ENCODE data around the gene SLCO3A1.

GRCh38 chr15:92196342-92196741, 342.8 kb downstream of the SLCO3A1 start:
- TF ChIP-seq CTCF (IDR thresholded peaks at IDR 0.05) (no peak), POLR2A (IDR thresholded peaks at IDR 0.05) (no peak)

Measured in adrenal gland (tissue), 5 donors.